Stimulated activated naive B cell treated with anti-CD40 and anti-IgM and Interleukin-4, amounts not matched to agents 10 μg/mL and 1 μg/mL and 100 μg/mL, for 72 hours (primary cell): ENCODE measurements around the gene C5orf34.
"Not testable (repeated sequence)": the region's sequence is repeated elsewhere in the genome, so short reads cannot be mapped to it uniquely, and the experiment has no call there.

ENCODE experiments used
- ATAC-seq, 2 donors: fragments of 150-1000 bp; cut with Tn5 transposase; replicated peaks; 2 replicates each; pipeline ENCODE4 v1.10.0; 2021; ENCODE audit warnings: moderate library complexity in 1 of 2
- DNase-seq: peaks from one replicate; pipeline ENCODE4 v3.0.0; 2021
- H3K27ac Mint-ChIP-seq: one replicate; pipeline ENCODE4 v1.8.0; 2022; ENCODE audit warnings: mild to moderate bottlenecking, mixed read lengths
- H3K27me3 Mint-ChIP-seq, 2 donors: one replicate each; pipeline ENCODE4 v1.8.0; 2022; ENCODE audit warnings: mixed read lengths in 2 of 2
- H3K36me3 Mint-ChIP-seq, 2 donors: one replicate each; pipeline ENCODE4 v1.8.0; 2022; ENCODE audit warnings: mixed read lengths in 2 of 2, mild to moderate bottlenecking in 1 of 2
- H3K4me1 Mint-ChIP-seq, 2 donors: one replicate each; pipeline ENCODE4 v1.8.0; 2022; ENCODE audit warnings: mixed read lengths in 2 of 2, mild to moderate bottlenecking in 1 of 2
- H3K4me3 Mint-ChIP-seq, 2 donors: one replicate each; pipeline ENCODE4 v1.8.0; 2022; ENCODE audit warnings: mild to moderate bottlenecking in 2 of 2, mixed read lengths in 2 of 2, moderate library complexity in 1 of 2
- H3K9me3 Mint-ChIP-seq, 2 donors: one replicate each; pipeline ENCODE4 v1.8.0; 2022; ENCODE audit warnings: mixed read lengths in 2 of 2, mild to moderate bottlenecking in 1 of 2

The C5orf34 gene

DNA sequence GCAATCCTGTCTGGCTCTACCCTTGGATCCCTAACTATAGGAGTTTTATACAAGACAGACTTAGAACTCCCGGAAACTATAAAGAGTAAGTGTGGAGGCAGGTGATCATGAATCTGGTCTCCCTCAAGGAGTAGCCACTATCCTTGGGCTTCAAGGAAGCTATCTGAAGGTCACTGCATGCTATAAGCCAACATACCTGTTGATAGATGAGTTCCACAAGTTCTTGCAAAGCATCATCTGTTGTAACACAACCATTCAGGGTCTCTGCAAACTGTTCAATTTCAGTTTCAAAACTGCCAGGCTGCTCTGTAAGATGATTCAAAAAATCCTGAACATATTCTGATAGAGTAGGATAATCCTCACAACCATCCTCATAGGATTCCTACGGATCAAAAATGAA lies 32.6 kb upstream of the C5orf34 start:
- no peaks in the 10 kb centered on the region for H3K27me3 Mint-ChIP-seq
- no peaks in the 10 kb centered on the region for H3K9me3 Mint-ChIP-seq
- H3K27ac Mint-ChIP-seq = no peak overlapping the region
- no peak overlapping the region for H3K4me3 Mint-ChIP-seq
- H3K4me1 Mint-ChIP-seq = peaks cover 5 to 25% of the 10 kb centered on the region in 2 donors
- H3K36me3 Mint-ChIP-seq = peaks cover 28 to 38% of the 10 kb centered on the region in 2 donors
- ATAC-seq = no peak
- DNase-seq = no peak

DNA sequence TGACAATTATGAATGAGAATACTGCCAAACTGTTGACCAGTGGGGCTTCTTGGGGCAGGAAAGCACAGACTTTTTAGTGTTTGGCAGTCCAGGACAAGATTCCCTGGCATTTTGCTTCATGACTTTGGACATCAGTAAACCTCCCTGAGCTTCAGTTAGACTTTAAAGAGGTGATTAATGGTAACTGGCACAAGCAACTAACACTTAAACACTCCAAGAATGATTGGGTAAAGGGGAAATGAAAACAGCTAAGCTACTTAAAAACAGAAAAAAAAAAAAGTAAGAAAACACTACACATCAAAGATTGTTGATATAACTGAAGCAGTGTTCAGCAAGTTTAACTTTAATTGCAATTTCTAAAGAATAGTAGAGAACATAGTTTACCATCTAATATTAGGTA lies 28.5 kb upstream of the C5orf34 start:
- no peak overlapping the region for H3K27ac Mint-ChIP-seq
- peaks cover 30 to 35% of the 10 kb centered on the region in 2 donors for H3K36me3 Mint-ChIP-seq
- DNase-seq (no peak), ATAC-seq (no peak)
- H3K9me3 Mint-ChIP-seq = no peaks in the 10 kb centered on the region
- no peak overlapping the region for H3K4me3 Mint-ChIP-seq
- no peaks in the 10 kb centered on the region for H3K27me3 Mint-ChIP-seq
- peaks cover 3 to 11% of the 10 kb centered on the region in 2 donors for H3K4me1 Mint-ChIP-seq

DNA sequence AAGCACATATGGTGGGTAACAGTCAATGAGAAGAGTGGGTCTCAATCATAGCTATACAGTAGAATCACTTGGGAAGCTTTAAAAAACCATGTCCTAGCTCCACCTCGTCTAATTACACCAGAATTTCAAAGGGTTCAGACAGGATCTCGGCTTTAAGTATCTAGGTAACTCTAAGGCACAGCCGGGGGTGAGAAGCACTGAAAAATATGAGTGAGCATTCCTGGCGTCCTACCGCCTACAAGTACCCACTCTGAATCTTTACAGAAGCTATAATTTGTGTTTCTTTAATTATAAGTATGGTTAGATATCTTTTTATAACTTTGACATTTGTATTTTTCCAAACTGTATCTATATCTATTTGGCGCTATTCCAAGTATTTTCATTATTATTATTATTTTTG lies 25.8 kb upstream of the C5orf34 start:
- no peaks in the 10 kb centered on the region for H3K9me3 Mint-ChIP-seq
- H3K27ac Mint-ChIP-seq = no peak overlapping the region
- no peak overlapping the region for H3K4me3 Mint-ChIP-seq
- H3K36me3 Mint-ChIP-seq = peaks cover 31 to 34% of the 10 kb centered on the region in 2 donors
- H3K27me3 Mint-ChIP-seq = no peaks in the 10 kb centered on the region
- ATAC-seq (no peak), DNase-seq (no peak)
- peaks cover 3 to 11% of the 10 kb centered on the region in 2 donors for H3K4me1 Mint-ChIP-seq

DNA sequence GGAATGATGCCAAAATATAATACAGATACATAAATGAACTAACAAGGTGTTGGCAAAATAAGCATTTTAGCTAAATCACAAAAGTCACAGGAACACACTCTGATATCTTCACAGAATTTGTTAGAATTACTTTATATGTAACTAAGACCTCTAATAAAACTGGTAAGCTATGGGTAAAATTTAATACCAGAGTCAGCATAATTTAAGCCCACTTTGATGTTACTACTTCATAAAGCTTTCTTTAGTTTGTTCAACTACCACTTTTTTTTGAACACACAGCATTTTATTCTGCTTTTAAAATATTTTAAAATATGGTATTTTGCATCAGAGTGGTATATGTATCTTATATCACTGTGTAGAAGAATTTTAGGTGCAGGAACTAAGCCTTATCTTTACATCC lies 22.0 kb upstream of the C5orf34 start:
- ATAC-seq (no peak), DNase-seq (no peak)
- peaks cover 0 to 3% of the 10 kb centered on the region in 2 donors for H3K4me1 Mint-ChIP-seq
- no peak overlapping the region for H3K27ac Mint-ChIP-seq
- H3K9me3 Mint-ChIP-seq = no peaks in the 10 kb centered on the region
- no peak overlapping the region for H3K4me3 Mint-ChIP-seq
- H3K36me3 Mint-ChIP-seq = peaks cover 23 to 41% of the 10 kb centered on the region in 2 donors
- H3K27me3 Mint-ChIP-seq = no peaks in the 10 kb centered on the region

DNA sequence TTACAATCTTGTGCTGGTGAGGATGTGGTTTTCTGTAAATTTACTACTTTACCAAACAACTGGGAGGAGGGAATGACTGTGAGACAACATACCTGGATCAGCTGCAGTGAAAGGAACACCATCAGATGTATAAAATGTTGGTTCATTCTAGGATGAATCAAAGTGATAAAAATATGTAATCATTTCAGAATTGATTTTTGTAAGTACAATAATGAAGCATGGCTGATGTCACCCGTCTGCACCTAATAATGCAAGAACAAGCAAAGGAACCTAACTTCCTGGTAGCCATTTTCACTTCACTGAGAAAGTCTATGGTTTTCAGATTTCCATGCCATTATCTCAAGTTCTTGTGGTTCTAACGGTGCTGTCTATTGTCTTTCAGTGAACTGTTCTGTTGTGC lies 18.7 kb upstream of the C5orf34 start:
- Mint-ChIP-seq H3K4me1 (peaks cover 0 to under 1% of the 10 kb centered on the region in 2 donors), H3K36me3 (peaks cover 17 to 48% of the 10 kb centered on the region in 2 donors)

DNA sequence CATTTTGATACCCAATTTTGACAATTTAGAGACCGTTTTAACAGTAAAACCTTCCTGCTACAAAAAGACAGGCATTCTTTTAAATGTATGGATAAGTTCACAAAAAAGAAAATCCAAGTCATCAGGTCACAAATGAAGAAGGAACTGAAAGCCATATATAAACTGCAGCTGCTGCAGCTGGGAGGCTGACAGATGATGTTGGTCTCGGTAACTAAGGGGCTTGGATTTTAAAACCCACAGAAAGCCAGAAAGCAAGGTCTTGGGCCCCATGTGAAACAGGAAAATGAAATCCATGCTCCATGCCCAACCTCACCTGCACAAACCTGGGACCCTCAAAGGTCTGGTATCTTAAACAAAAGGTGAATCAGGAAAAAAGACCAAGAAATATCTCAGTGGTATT lies 15.7 kb upstream of the C5orf34 start:
- Mint-ChIP-seq H3K4me3 (no peak overlapping the region), H3K4me1 (no peaks in the 10 kb centered on the region), H3K36me3 (peaks cover 9 to 56% of the 10 kb centered on the region in 2 donors), H3K27me3 (no peaks in the 10 kb centered on the region), H3K27ac (no peak overlapping the region), H3K9me3 (no peaks in the 10 kb centered on the region)
- DNase-seq (no peak), ATAC-seq (no peak)

More for the DNA sequence above, 18.7 kb upstream of the C5orf34 start:
- no peak overlapping the region for H3K27ac Mint-ChIP-seq
- no peaks in the 10 kb centered on the region for H3K9me3 Mint-ChIP-seq
- ATAC-seq = no peak
- DNase-seq = no peak
- no peak overlapping the region for H3K4me3 Mint-ChIP-seq
- H3K27me3 Mint-ChIP-seq = no peaks in the 10 kb centered on the region

DNA sequence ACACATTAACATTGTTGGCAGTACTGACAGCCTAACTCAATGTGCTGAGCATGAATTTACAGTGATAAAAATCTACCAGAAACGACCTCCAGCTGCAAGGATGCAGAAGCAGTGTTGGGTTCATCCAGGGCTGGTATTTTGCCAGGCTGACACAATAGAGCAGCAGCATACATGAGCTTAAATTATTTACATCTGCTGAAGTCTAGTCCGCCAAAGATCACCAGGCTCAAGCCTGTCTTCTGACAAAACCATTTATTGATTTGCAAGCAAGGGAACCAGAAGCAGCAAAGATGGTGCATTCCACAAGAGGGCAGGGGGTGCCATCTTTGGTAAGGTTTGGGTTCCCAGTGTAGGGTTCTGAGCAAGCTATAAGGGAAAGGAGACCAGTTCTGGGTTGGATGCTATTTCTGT lies 8.7 kb upstream of the C5orf34 start:
- peaks cover 0 to 1% of the 10 kb centered on the region in 2 donors for H3K9me3 Mint-ChIP-seq
- H3K4me3 Mint-ChIP-seq = no peak overlapping the region
- ATAC-seq (no peak), DNase-seq (no peak)
- peaks cover 26 to 49% of the 10 kb centered on the region in 2 donors for H3K36me3 Mint-ChIP-seq
- H3K4me1 Mint-ChIP-seq = peaks cover 0 to 1% of the 10 kb centered on the region in 2 donors
- H3K27ac Mint-ChIP-seq = no peak overlapping the region
- H3K27me3 Mint-ChIP-seq = no peaks in the 10 kb centered on the region

DNA sequence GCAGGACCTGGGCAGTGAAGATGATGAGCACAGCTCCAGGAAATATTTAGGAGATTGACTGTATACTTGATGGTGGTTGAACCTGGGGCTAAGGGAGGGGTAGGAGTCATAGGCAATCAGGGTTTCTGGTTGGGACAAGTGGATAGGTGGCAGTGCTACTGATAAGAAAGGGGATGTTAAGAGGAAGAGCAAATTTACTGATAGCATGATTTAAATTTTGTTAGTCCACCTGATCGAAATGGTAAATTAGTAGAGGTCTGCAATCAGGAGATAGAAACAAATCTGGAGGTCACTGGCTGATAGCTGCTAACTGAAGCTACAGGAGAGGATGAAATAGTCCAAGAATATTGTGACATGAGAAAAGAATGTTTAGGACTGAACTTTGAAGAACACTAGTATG lies 5.7 kb upstream of the C5orf34 start:
- H3K36me3 Mint-ChIP-seq = peaks cover 24 to 39% of the 10 kb centered on the region in 2 donors
- H3K4me3 Mint-ChIP-seq = no peak overlapping the region
- DNase-seq = no peak
- no peak overlapping the region for H3K27ac Mint-ChIP-seq
- peaks cover 0 to 2% of the 10 kb centered on the region in 2 donors for H3K9me3 Mint-ChIP-seq
- H3K27me3 Mint-ChIP-seq = no peaks in the 10 kb centered on the region
- H3K4me1 Mint-ChIP-seq = peaks cover 6 to 8% of the 10 kb centered on the region in 2 donors
- ATAC-seq = no peak

DNA sequence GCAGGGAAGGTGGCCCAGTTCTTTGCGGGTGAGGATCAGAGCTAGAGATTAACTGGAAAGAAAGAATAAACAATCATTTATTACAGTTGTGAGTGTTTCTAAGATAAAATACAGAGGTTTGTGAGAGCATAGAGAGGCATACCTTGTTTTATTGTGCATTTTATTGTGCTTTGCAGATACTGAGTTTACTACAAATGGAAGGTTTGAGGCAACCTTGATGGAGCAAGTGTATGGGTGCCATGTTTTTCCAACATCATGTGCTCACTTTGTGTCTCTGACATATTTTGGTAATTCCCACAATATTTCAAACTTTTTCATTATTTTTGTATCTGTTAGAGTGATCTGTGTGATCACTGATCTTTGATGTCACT lies 715 bp upstream of the C5orf34 start:
- Mint-ChIP-seq H3K9me3 (peaks cover 0 to 1% of the 10 kb centered on the region in 2 donors), H3K27ac (peak overlapping the region; percentile 93), H3K4me1 (peaks cover 16 to 31% of the 10 kb centered on the region in 2 donors), H3K36me3 (peaks cover 5 to 13% of the 10 kb centered on the region in 2 donors), H3K4me3 (peak overlapping the region; percentile 89 to 95), H3K27me3 (no peaks in the 10 kb centered on the region)
- DNase-seq (no peak), ATAC-seq (no peak)

DNA sequence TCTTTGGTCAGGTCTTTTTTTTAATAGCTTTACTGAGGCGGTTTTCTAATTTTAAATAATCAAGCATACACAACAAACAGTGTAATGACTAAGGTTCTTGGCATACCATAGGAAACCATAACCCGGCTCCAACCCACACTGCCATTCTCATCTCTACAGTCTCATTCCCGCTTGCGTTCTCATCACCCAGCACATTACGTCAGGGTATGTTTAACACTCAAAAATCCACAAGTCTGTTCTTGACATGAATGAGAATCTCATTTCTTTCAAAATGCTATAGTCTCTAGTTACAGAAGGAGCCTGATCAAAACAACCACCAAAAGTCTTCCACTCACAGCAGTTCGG lies 505 bp downstream of the C5orf34 start:
- H3K36me3 Mint-ChIP-seq = peaks cover 6 to 10% of the 10 kb centered on the region in 2 donors
- peak overlapping the region; percentile 93 for H3K27ac Mint-ChIP-seq
- H3K27me3 Mint-ChIP-seq = no peaks in the 10 kb centered on the region
- H3K4me1 Mint-ChIP-seq = peaks cover 14 to 31% of the 10 kb centered on the region in 2 donors
- H3K9me3 Mint-ChIP-seq = peaks cover 0 to 1% of the 10 kb centered on the region in 2 donors
- DNase-seq = no peak
- peak; percentile 49 for ATAC-seq
- H3K4me3 Mint-ChIP-seq = peak overlapping the region; percentile 89 to 95

DNA sequence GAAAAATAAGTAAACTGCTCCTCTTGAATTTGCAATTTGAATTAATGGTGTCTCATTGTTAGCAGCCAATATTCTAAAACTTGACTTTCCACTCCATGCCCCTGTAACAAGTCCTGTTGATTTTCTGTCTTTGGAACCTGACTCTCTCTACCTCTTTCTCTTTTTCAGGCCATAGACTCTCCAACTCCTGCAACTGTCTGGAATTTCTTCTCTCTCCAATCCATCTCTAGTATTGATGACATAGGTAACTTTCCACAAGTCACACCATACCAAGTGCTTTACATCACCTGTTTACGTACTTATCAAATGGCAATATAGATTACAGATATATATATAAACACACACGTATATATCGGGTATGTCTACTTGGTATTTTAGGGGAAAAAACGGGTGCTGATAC lies 923 bp downstream of the C5orf34 start:
- peaks cover 14 to 31% of the 10 kb centered on the region in 2 donors for H3K4me1 Mint-ChIP-seq
- DNase-seq (no peak), ATAC-seq (no peak)
- peak overlapping the region; percentile 89 to 95 for H3K4me3 Mint-ChIP-seq
- H3K27me3 Mint-ChIP-seq = no peaks in the 10 kb centered on the region
- peaks cover 0 to 1% of the 10 kb centered on the region in 2 donors for H3K9me3 Mint-ChIP-seq
- H3K36me3 Mint-ChIP-seq = peaks cover 6 to 10% of the 10 kb centered on the region in 2 donors
- H3K27ac Mint-ChIP-seq = no peak overlapping the region

DNA sequence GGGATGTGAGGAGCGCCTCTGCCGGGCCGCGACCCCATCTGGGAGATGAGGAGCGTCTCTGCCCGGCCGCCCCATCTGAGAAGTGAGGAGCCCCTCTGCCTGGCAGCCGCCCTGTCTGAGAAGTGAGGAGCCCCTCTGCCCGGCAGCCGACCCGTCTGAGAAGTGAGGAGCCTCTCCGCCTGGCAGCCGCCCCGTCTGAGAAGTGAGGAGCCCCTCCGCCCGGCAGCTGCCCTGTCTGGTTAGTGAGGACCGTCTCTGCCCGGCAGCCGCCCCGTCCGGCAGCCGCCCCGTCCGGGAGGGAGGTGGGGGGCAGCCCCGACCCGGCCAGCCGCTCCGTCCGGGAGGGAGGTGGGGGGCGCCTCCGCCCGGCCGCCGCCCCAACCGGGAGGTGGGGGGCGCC lies 3.9 kb downstream of the C5orf34 start:
- not testable (repeated sequence) for H3K4me3 Mint-ChIP-seq, ATAC-seq, DNase-seq, H3K27ac Mint-ChIP-seq, H3K36me3 Mint-ChIP-seq, H3K9me3 Mint-ChIP-seq, H3K27me3 Mint-ChIP-seq
- H3K4me1 Mint-ChIP-seq = peaks cover 10 to 24% of the 10 kb centered on the region in 2 donors

DNA sequence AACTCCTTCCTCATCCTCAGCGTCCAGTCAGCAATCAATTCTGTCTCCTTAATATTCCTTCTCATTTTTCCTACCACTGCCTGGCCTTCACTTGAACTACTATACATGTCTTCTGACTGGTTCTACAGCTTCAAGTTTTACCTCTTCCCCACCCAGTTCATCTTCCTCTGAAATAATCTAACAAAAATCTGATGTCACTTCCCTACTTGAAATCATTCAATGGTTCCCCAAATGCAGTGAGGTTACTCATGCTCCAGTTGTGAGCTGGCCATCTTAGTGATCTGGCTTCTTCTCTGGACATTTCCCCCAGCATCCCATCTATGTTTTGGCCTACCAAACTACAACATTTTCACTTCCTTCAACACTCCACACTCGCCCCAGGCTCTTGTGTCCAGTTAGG lies 16.4 kb downstream of the C5orf34 start:
- Mint-ChIP-seq H3K9me3 (no peaks in the 10 kb centered on the region), H3K4me3 (no peak overlapping the region), H3K4me1 (no peaks in the 10 kb centered on the region), H3K27me3 (no peaks in the 10 kb centered on the region), H3K27ac (no peak overlapping the region), H3K36me3 (peaks cover 7 to 12% of the 10 kb centered on the region in 2 donors)
- no peak for ATAC-seq
- DNase-seq = no peak

DNA sequence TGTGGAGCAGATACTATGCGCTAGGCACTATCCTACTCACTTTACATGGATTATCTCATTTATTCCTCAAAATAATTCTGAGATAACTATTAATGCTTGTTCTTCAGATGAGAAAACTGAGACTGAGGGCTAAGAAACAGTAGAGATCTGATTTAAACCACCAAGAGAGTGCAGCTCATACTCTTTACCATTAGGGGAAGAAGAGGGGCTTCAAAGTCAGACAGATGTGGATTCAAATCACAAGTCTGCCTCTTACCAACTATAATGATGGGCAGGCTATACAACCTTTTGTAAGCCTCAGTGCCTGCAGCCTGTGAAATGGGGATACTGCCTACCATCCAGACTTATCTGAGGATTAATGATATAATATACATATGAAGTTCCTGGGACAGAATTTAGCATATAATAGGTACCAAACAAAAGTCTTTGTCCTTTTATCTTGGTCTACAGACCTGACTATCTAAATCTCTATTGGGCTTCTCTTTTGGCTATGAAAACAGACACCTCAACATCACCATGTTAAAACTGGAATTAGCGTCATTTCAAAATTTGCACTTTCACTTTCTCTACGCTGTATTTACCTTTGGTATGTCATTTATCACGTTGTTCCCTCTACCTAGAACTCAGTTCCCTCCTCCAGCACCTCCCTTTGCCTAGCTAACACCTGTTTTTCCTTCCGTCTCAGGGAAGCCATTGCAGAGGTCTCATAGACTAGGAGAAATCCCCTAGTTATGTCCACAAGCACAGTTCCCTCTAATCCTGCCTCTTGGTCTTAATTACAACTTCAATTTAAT lies 17.4 kb downstream of the C5orf34 start:
- Mint-ChIP-seq H3K27me3 (no peaks in the 10 kb centered on the region), H3K27ac (no peak overlapping the region), H3K36me3 (peaks cover 7 to 9% of the 10 kb centered on the region in 2 donors), H3K4me3 (no peak overlapping the region), H3K9me3 (no peaks in the 10 kb centered on the region), H3K4me1 (no peaks in the 10 kb centered on the region)
- DNase-seq = no peak
- ATAC-seq = no peak

DNA sequence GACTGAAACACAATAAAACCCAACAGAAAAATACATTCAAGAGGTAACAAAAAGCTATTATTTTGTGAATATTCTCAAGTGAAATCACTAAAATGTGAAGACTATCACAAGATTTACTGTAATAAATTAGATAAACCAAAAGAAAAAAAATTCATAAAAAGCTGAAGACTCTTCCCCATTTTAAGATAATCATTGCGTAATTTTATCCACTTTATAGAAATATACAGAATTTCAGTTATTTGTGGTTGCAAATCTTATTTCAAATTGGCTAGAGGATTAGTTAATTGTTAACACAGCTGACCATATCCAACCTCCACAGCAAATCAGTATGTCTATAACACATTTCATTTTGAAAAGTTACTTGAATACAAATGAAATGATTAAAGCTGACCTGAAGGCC lies 23.6 kb downstream of the C5orf34 start:
- peaks cover 5 to 10% of the 10 kb centered on the region in 2 donors for H3K36me3 Mint-ChIP-seq
- no peak overlapping the region for H3K27ac Mint-ChIP-seq
- H3K4me3 Mint-ChIP-seq = no peak overlapping the region
- peaks cover 0 to 2% of the 10 kb centered on the region in 2 donors for H3K4me1 Mint-ChIP-seq
- no peaks in the 10 kb centered on the region for H3K9me3 Mint-ChIP-seq
- ATAC-seq = no peak
- no peak for DNase-seq
- H3K27me3 Mint-ChIP-seq = no peaks in the 10 kb centered on the region
